ENCODE results near the gene SNX18. TPM values are rescaled to one million over a fixed set of nuclear protein-coding genes. Genes with fewer than 3 reads are reported as not detected.

SNX18 gene
- total and polyA plus RNA-seq, 2 of the 8 experiments (the other 6 are each of a cell fraction or from before 2014, with no cell fraction given): 5.8 to 17.7 TPM

GRCh38 chr5:54553659-54554207 lies 36.2 kb downstream of the SNX18 start:
- Histone ChIP-seq H2BK120ac (replicated peaks; ENCODE audit: low read depth, low read length) (no peak overlapping the region), H3K23ac (ENCODE audit: insufficient read length) (no peak overlapping the region), H3K9ac (replicated peaks in 1 of 4; ENCODE audit: extremely low read depth in 1 of 4, low read depth in 3 of 4, low read length in 3 of 4) (no peak overlapping the region), H3K9me3 (ENCODE audit: insufficient read depth in 2 of 2, low read depth in 1 of 2, low read length in 1 of 2) (no peaks in the 10 kb centered on the region), H2AK5ac (ENCODE audit: low read depth, low read length) (no peak overlapping the region), H3K56ac (replicated peaks; ENCODE audit: insufficient read length, low read depth, low read length) (no peak overlapping the region), H3K36me3 (ENCODE audit: control insufficient read depth in 2 of 4, insufficient read depth in 4 of 4, low read length in 3 of 4) (no peaks in the 10 kb centered on the region), H2BK12ac (ENCODE audit: low read depth, low read length) (no peak overlapping the region), H2BK20ac (ENCODE audit: low read length) (no peak overlapping the region), H4K5ac (ENCODE audit: insufficient read length, low read depth, low read length) (no peak overlapping the region), H2BK15ac (ENCODE audit: low read length) (no peak overlapping the region), H3K14ac (ENCODE audit: insufficient read length) (no peak overlapping the region), H3K23me2 (ENCODE audit: low read depth, low read length) (no peaks in the 10 kb centered on the region), H2AFZ (ENCODE audit: low read length) (no peak overlapping the region), H3K79me2 (ENCODE audit: control insufficient read depth in 1 of 2, insufficient read depth in 2 of 2, low read length in 2 of 2) (no peaks in the 10 kb centered on the region), H3K4me2 (ENCODE audit: insufficient read depth in 1 of 2, low read depth in 2 of 2, low read length in 2 of 2) (no peak overlapping the region), H3K18ac (ENCODE audit: extremely low read depth, low read length) (no peak overlapping the region), H3K27ac (ENCODE audit: low read depth, low read length) (no peak overlapping the region), H3K4me1 (replicated peaks in 1 of 4; ENCODE audit: control insufficient read depth in 3 of 4, insufficient read depth in 4 of 4, low read length in 3 of 4) (no peaks in the 10 kb centered on the region; a peak in 1 of 7 replicates), H3K4ac (replicated peaks; ENCODE audit: insufficient read length, low read depth, low read length) (no peak overlapping the region), H3K79me1 (ENCODE audit: low read depth, low read length) (no peaks in the 10 kb centered on the region), H4K91ac (replicated peaks; ENCODE audit: insufficient read length, low read length) (no peak overlapping the region), H2BK5ac (ENCODE audit: low read depth, low read length) (no peak overlapping the region), H4K8ac (ENCODE audit: extremely low read depth, insufficient read depth, low read length) (no peak overlapping the region), H4K20me1 (replicated peaks in 1 of 2; ENCODE audit: control insufficient read depth in 1 of 2, insufficient read depth in 2 of 2, low read length in 2 of 2) (no peaks in the 10 kb centered on the region), H3K27me3 (replicated peaks in 1 of 4; ENCODE audit: control insufficient read depth in 3 of 4, extremely low read depth in 1 of 4, insufficient read depth in 3 of 4, low read length in 3 of 4) (no peaks in the 10 kb centered on the region), H3K4me3 (ENCODE audit: extremely low read depth in 1 of 4, insufficient read depth in 2 of 4, low read depth in 3 of 4, low read length in 4 of 4) (no peak overlapping the region)
- CTCF ChIA-PET (ENCODE audit: partially characterized antibody): interaction anchor here (0.7 to 1.8 kb wide), 3 partner anchors 19 to 216 kb away, joined by 3 to 5 read pairs (median 3); no protein-coding TSS in a partner anchor
- 91% methylated on average over 4 of the region's 4 CpGs; no CpG with 5 or more reads in 1 of the 2 experiments for WGBS, 2 experiments (ENCODE audit: extremely low coverage in 1 of 2, insufficient coverage in 1 of 2, insufficient read length in 1 of 2, insufficient replicate concordance in 2 of 2, low coverage in 1 of 2, low lambda C conversion rate in 2 of 2, missing lambda C conversion rate in 1 of 2)
- DNase-seq (ENCODE audit: low read depth in 1 of 2, low spot score in 2 of 2): no peak
- no peak for FAIRE-seq
- POLR2A ChIA-PET (ENCODE audit: partially characterized antibody): interaction anchor here (0.9 kb wide), 1 partner anchor 9 kb away, joined by 3 read pairs; no protein-coding TSS in a partner anchor

All from H1 (cell line).